B cell (primary cell): Measurements from ENCODE around the gene HSD11B2. TPM values are rescaled to one million over a fixed set of nuclear protein-coding genes. Genes with fewer than 3 reads are reported as not detected.
A peak's percentile ranks its signal among the peaks of the same experiment; 100 is the strongest.

Experiments
- ATAC-seq: fragments of 200-7000 bp; cut with Tn5 transposase; one replicate; pipeline ENCODE4 v1.10.0; 2021; ENCODE audit warnings: low read depth, mild to moderate bottlenecking, moderate number of reproducible peaks, moderate library complexity
- CTCF ChIA-PET: fragments of 350-600 bp; sonication (Branson Sonifier 250); formaldehyde crosslinking; loops from one replicate; lab custom pipeline; 2021; ENCODE audit warnings: antibody characterized with exemption, inconsistent platforms; lab: Charles Lee
- POLR2A ChIA-PET: fragments of 350-600 bp; sonication (Branson Sonifier 250); formaldehyde crosslinking; loops from one replicate; lab custom pipeline; 2021; ENCODE audit warnings: antibody characterized with exemption; lab: Charles Lee
- DNase-seq: peaks from one replicate; pipeline ENCODE4 v3.0.0; 2013
- H2AFZ ChIP-seq: 2 replicates; pipeline ENCODE4 v1.6.1; 2012; ENCODE audit warnings: mild to moderate bottlenecking, low read depth, low read length; ENCODE audit not compliant: insufficient read depth, poor library complexity, severe bottlenecking
- H3K27ac ChIP-seq, 2 donors: 1 replicate in 1 of 2; 2 replicates in 1 of 2; pipeline ENCODE4 v1.5.1; 2012 to 2013; ENCODE audit warnings: low read length in 2 of 2, mild to moderate bottlenecking in 2 of 2, moderate library complexity in 1 of 2
- H3K27me3 ChIP-seq, 4 experiments: fragments of 200-600 bp in 1 of 4; sonication (generic) in 1 of 4; replicated peaks in 1 of 4; 1 replicate in 2 of 4; 2 replicates in 2 of 4; pipeline versions ENCODE4 v1.6.1 to v1.7.0; 2013 to 2016; ENCODE audit warnings: low read length in 3 of 4, mild to moderate bottlenecking in 2 of 4, mixed read lengths in 1 of 4, moderate library complexity in 1 of 4; ENCODE audit not compliant: insufficient read depth in 4 of 4, control insufficient read depth in 3 of 4; ENCODE audit errors: control extremely low read depth in 1 of 4
- H3K36me3 ChIP-seq, 2 experiments: replicated peaks in 1 of 2; 1 replicate in 1 of 2; 2 replicates in 1 of 2; pipeline versions ENCODE4 v1.6.1 to v1.7.1; 2013; ENCODE audit warnings: low read length in 1 of 2; ENCODE audit not compliant: insufficient read depth in 2 of 2, control insufficient read depth in 1 of 2; ENCODE audit errors: control extremely low read depth in 1 of 2, extremely low read depth in 1 of 2
- H3K4me1 ChIP-seq, 2 donors: fragments of 200-600 bp in 1 of 2; sonication (generic) in 1 of 2; 1 replicate in 1 of 2; 2 replicates in 1 of 2; pipeline versions ENCODE4 v1.5.1 to v1.6.1; 2013 to 2017; ENCODE audit warnings: low read length in 2 of 2; ENCODE audit not compliant: control insufficient read depth in 2 of 2, insufficient read depth in 2 of 2
- H3K4me2 ChIP-seq: replicated peaks from 2 replicates; pipeline ENCODE3; 2012; ENCODE audit warnings: mild to moderate bottlenecking, low read depth, low read length; ENCODE audit not compliant: poor library complexity, severe bottlenecking
- H3K4me3 ChIP-seq, 5 experiments: fragments of 200-600 bp in 1 of 5; sonication (generic) in 1 of 5; 1 replicate in 3 of 5; 2 replicates in 2 of 5; pipeline versions ENCODE4 v1.5.1 to v1.7.0; 2011 to 2016; ENCODE audit warnings: low read length in 4 of 5, mild to moderate bottlenecking in 4 of 5, low read depth in 2 of 5, control low read depth in 1 of 5, moderate library complexity in 1 of 5; ENCODE audit not compliant: insufficient read depth in 1 of 5; ENCODE audit errors: control extremely low read depth in 1 of 5, extremely low read depth in 1 of 5
- H3K79me2 ChIP-seq: fragments of 200-600 bp; sonication (generic); one replicate; pipeline ENCODE4 v1.6.0; 2016; ENCODE audit warnings: low read length; ENCODE audit not compliant: control insufficient read depth, insufficient read depth
- H3K9ac ChIP-seq: fragments of 200-600 bp; sonication (generic); 2 replicates; pipeline ENCODE4 v1.6.1; 2017; ENCODE audit warnings: mild to moderate bottlenecking, low read length, moderate library complexity
- H3K9me3 ChIP-seq, 3 donors: one replicate each; pipeline versions ENCODE4 v1.6.1 to v1.7.1; 2013; ENCODE audit warnings: low read length in 2 of 3; ENCODE audit not compliant: control insufficient read depth in 2 of 3, insufficient read depth in 1 of 3; ENCODE audit errors: control extremely low read depth in 1 of 3
- H4K20me1 ChIP-seq: 2 replicates; pipeline ENCODE4 v1.6.0; 2012; ENCODE audit warnings: mild to moderate bottlenecking, low read length; ENCODE audit not compliant: insufficient read depth, control insufficient read depth, poor library complexity, severe bottlenecking
- H3K27ac Mint-ChIP-seq: one replicate; pipeline ENCODE4 v1.8.0; 2021; ENCODE audit warnings: mixed read lengths
- H3K27me3 Mint-ChIP-seq: one replicate; pipeline ENCODE4 v1.8.0; 2021; ENCODE audit warnings: mixed read lengths
- H3K4me1 Mint-ChIP-seq: one replicate; pipeline ENCODE4 v1.8.0; 2021; ENCODE audit warnings: mixed read lengths
- H3K4me3 Mint-ChIP-seq: one replicate; pipeline ENCODE4 v1.8.0; 2021; ENCODE audit warnings: mixed read lengths
- H3K9me3 Mint-ChIP-seq: one replicate; pipeline ENCODE4 v1.8.0; 2022; ENCODE audit warnings: mixed read lengths; ENCODE audit not compliant: insufficient read depth
- EZH2 ChIP-seq: IDR thresholded peaks from 2 replicates; pipeline ENCODE4 v1.6.1; 2012; ENCODE audit warnings: borderline replicate concordance, low read depth, mild to moderate bottlenecking, moderate library complexity, low read length; ENCODE audit not compliant: insufficient read depth, poor library complexity, severe bottlenecking
- WGBS: methylation state at CpG from one replicate; pipeline ENCODE4 v1.1.5; 2013; ENCODE audit warnings: missing lambda C conversion rate; ENCODE audit not compliant: insufficient coverage; 5-methylcytosine and 5-hydroxymethylcytosine counted together
- intact Hi-C: fragments of 100-400 bp; cut with micrococcal nuclease; formaldehyde crosslinking; loops from one replicate; pipeline ENCODE4 v1.10.0; 2022
- polyA plus RNA-seq: library from polyadenylated mRNA; depleted of rRNA; stranded (reverse); fragments of >200 nt; gene quantifications from 2 replicates; pipeline ENCODE4 v1.2.3, GENCODE V29; 2012
- total RNA-seq, 2 donors: library from RNA; stranded (reverse); fragments of 120-200 nt in 1 of 2; gene quantifications; 1 replicate in 1 of 2; 2 replicates in 1 of 2; pipeline versions ENCODE4 v1.2.3 to v1.2.4, GENCODE V29; 2013 to 2022
- TF ChIP-seq, protein P1 (sequence below): fragments of 200-600 bp; IDR thresholded peaks from one replicate; pipeline ENCODE4 v1.8.0; 2022; ENCODE audit warnings: antibody characterized with exemption, mild to moderate bottlenecking

HSD11B2 gene
- total and polyA plus RNA-seq, 2 donors (not counting 1 experiment from before 2014, with no cell fraction given), result 0.09 TPM; not detected in 1

DNA sequence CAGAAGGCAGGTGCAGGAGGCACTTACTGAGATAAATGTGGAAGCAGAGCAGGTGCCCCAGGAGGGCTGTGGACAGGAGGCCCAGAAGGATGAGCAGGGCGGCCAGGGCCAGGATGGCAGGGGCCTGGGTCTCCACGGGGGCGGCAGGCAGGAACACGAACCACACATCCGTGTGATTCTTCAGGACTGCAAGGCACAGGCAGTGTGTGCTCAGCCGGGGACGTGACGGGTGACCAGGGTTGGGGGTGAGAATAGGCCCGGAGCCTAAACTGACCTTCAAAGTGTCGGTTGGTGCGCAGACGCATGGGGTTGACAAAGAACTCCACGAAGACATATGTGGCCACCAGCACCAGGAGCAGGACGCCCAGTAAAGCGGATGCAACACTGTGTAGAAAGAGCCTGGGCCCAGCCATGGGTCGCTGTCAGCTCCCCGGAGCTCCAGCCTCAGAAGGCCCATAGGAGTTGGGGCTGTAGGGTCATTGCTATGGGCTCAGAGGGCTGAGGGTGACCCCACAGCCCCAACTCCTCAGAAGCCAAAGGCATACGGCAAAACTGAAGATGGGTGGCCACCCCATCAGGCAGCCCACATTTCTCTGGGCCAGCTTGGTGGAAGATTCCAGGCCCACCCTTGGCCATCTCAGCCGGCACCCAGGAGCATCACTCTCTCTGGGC is 32.2 kb upstream of the HSD11B2 start:
- WGBS, result 96% methylated on average over 19 of the region's 19 CpGs
- Histone ChIP-seq H2AFZ (no peak overlapping the region), H3K4me3 (no peak overlapping the region), H4K20me1 (no peaks in the 10 kb centered on the region), H3K27ac (no peak overlapping the region), H3K4me1 (peaks cover 16 to 22% of the 10 kb centered on the region in 2 donors), H3K9ac (no peak overlapping the region), H3K9me3 (peaks cover 0 to 7% (median 0%) of the 10 kb centered on the region in 3 donors), H3K27me3 (peaks cover 0 to 39% (median 17%) of the 10 kb centered on the region in 4 experiments), H3K4me2 (peak overlapping the region; percentile 49), H3K79me2 (no peaks in the 10 kb centered on the region), H3K36me3 (no peaks in the 10 kb centered on the region)
- H3K4me1 Mint-ChIP-seq, result peaks cover 8% of the 10 kb centered on the region
- TF ChIP-seq EZH2, result no peak
- TF ChIP-seq, protein P1, sequence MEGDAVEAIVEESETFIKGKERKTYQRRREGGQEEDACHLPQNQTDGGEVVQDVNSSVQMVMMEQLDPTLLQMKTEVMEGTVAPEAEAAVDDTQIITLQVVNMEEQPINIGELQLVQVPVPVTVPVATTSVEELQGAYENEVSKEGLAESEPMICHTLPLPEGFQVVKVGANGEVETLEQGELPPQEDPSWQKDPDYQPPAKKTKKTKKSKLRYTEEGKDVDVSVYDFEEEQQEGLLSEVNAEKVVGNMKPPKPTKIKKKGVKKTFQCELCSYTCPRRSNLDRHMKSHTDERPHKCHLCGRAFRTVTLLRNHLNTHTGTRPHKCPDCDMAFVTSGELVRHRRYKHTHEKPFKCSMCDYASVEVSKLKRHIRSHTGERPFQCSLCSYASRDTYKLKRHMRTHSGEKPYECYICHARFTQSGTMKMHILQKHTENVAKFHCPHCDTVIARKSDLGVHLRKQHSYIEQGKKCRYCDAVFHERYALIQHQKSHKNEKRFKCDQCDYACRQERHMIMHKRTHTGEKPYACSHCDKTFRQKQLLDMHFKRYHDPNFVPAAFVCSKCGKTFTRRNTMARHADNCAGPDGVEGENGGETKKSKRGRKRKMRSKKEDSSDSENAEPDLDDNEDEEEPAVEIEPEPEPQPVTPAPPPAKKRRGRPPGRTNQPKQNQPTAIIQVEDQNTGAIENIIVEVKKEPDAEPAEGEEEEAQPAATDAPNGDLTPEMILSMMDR, result no peak
- peaks cover 21% of the 10 kb centered on the region for H3K27me3 Mint-ChIP-seq
- no peak for DNase-seq
- ChIA-PET POLR2A (no interaction called here), CTCF (interaction anchor here (1.0 to 1.9 kb wide), 11 partner anchors 10 to 154 kb away, joined by 3 to 11 read pairs (median 4); no protein-coding TSS in a partner anchor)
- intact Hi-C loops, result loop anchor here (1.0 to 10.0 kb wide), 4 partner anchors 54 to 421 kb away; partner anchors contain the start of gene PLEKHG4
- no peak overlapping the region for H3K4me3 Mint-ChIP-seq
- H3K9me3 Mint-ChIP-seq, result no peaks in the 10 kb centered on the region
- H3K27ac Mint-ChIP-seq, result no peak overlapping the region
- ATAC-seq, result no peak

DNA sequence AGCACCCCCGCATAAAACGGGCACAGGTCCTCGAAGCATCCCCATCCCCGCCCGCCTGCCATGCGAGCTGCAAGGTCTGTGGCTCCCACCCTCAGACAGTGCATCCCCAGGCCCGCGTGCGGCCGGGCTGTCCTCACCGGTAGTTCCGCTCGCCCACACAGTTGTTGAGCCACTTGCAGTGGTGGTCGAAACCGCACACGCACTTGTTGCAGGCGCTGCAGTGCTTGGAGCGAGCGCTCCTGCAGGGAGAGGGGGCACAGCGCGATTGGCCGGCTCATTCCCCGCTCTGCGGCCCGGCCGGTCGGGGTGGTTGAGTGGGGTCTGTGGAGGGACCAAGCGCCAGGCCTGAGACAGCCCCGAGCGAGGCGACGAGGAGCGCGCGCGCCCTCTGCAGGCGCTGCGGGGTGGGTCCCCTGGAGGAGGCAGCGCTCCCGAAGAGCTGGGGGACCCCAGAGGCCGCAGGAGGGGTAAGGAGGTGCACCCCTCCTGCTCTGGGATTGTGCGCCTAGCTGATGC is 31.6 kb upstream of the HSD11B2 start:
- intact Hi-C loops, result loop anchor here (1.0 to 10.0 kb wide), 4 partner anchors 54 to 422 kb away; partner anchors contain the start of gene PLEKHG4
- Histone ChIP-seq H3K9me3 (peaks cover 0 to 1% (median 0%) of the 10 kb centered on the region in 3 donors), H3K27ac (no peak overlapping the region), H3K36me3 (no peaks in the 10 kb centered on the region), H3K4me3 (no peak overlapping the region), H2AFZ (no peak overlapping the region), H3K9ac (no peak overlapping the region), H3K27me3 (peaks cover 0 to 33% (median 11%) of the 10 kb centered on the region in 4 experiments), H3K4me1 (peaks cover 11 to 16% of the 10 kb centered on the region in 2 donors), H4K20me1 (no peaks in the 10 kb centered on the region), H3K79me2 (no peaks in the 10 kb centered on the region), H3K4me2 (peak overlapping the region; percentile 49)
- no peak overlapping the region for H3K27ac Mint-ChIP-seq
- peaks cover 3% of the 10 kb centered on the region for H3K4me1 Mint-ChIP-seq
- peak; percentile 78 for ATAC-seq
- 37% methylated on average over 42 of the region's 42 CpGs for WGBS
- ChIA-PET CTCF (interaction anchor here (0.5 to 1.9 kb wide), 15 partner anchors 9 to 154 kb away, joined by 3 to 11 read pairs (median 4); no protein-coding TSS in a partner anchor), POLR2A (no interaction called here)
- no peak for TF ChIP-seq EZH2
- TF ChIP-seq, protein P1, result peak; percentile 84
- DNase-seq, result peak; percentile 72
- H3K9me3 Mint-ChIP-seq, result no peaks in the 10 kb centered on the region
- H3K27me3 Mint-ChIP-seq, result peaks cover 16% of the 10 kb centered on the region
- H3K4me3 Mint-ChIP-seq, result no peak overlapping the region
